ENCODE data around the gene SCGB2A2.

SCGB2A2 gene

GRCh38 chr11:62269654-62270278 is at the start of gene SCGB2A2:
Gene SCGB2A2 (plus strand): TSS chr11:62270158. CDS start chr11:62270217, 59 bp downstream.
- DNase-seq (ENCODE audit: low spot score): peak; percentile 18

- no peak for DNase-seq (ENCODE audit: low spot score)
These were observed 48.5 kb upstream of the SCGB2A2 start for GRCh38 chr11:62221498-62221897.

GRCh38 chr11:62223095-62223494 is 46.9 kb upstream of the SCGB2A2 start:
- peak; percentile 5 for DNase-seq (ENCODE audit: low spot score)

- no peak for DNase-seq (ENCODE audit: low spot score)
These were observed 36.2 kb upstream of the SCGB2A2 start for GRCh38 chr11:62233730-62234129.

GRCh38 chr11:62236187-62236586 is 33.8 kb upstream of the SCGB2A2 start:
- no peak for DNase-seq (ENCODE audit: low spot score)

GRCh38 chr11:62237499-62237898 is 32.5 kb upstream of the SCGB2A2 start:
- no peak for DNase-seq (ENCODE audit: low spot score)

- no peak for DNase-seq (ENCODE audit: low spot score)
These were observed 31.8 kb upstream of the SCGB2A2 start for GRCh38 chr11:62238151-62238550.

- no peak for DNase-seq (ENCODE audit: low spot score)
These were observed 28.9 kb upstream of the SCGB2A2 start for GRCh38 chr11:62241095-62241494.

GRCh38 chr11:62242021-62242420 is 27.9 kb upstream of the SCGB2A2 start, which contains the start of gene SCGB1D2:
Gene SCGB1D2 (plus strand): TSS chr11:62242239. CDS start chr11:62242308, 69 bp downstream.
- peak; percentile 38 for DNase-seq (ENCODE audit: low spot score)

GRCh38 chr11:62245271-62245753 is 24.6 kb upstream of the SCGB2A2 start:
- DNase-seq (ENCODE audit: low spot score): no peak

GRCh38 chr11:62251698-62252097 is 18.3 kb upstream of the SCGB2A2 start:
- DNase-seq (ENCODE audit: low spot score): no peak

GRCh38 chr11:62253999-62254542 is 15.9 kb upstream of the SCGB2A2 start:
- DNase-seq (ENCODE audit: low spot score): no peak

GRCh38 chr11:62256281-62256680 is 13.7 kb upstream of the SCGB2A2 start:
- no peak for DNase-seq (ENCODE audit: low spot score)

GRCh38 chr11:62260261-62260953 is 9.6 kb upstream of the SCGB2A2 start:
- DNase-seq (ENCODE audit: low spot score): no peak

- no peak for DNase-seq (ENCODE audit: low spot score)
These were observed 6.0 kb upstream of the SCGB2A2 start for GRCh38 chr11:62264004-62264403.

GRCh38 chr11:62266558-62266957 is 3.4 kb upstream of the SCGB2A2 start:
- no peak for DNase-seq (ENCODE audit: low spot score)

- no peak for DNase-seq (ENCODE audit: low spot score)
These were observed 2.9 kb upstream of the SCGB2A2 start for GRCh38 chr11:62267050-62267449.

- no peak for DNase-seq (ENCODE audit: low spot score)
These were observed 2.4 kb upstream of the SCGB2A2 start for GRCh38 chr11:62267576-62267975.

- DNase-seq (ENCODE audit: low spot score): no peak
These were observed 3.3 kb downstream of the SCGB2A2 start for GRCh38 chr11:62273284-62273683.

- no peak for DNase-seq (ENCODE audit: low spot score)
These were observed 3.9 kb downstream of the SCGB2A2 start for GRCh38 chr11:62273789-62274275.

- DNase-seq (ENCODE audit: low spot score): no peak
These were observed 10.5 kb downstream of the SCGB2A2 start for GRCh38 chr11:62280452-62280851.

GRCh38 chr11:62295504-62295903 is 25.5 kb downstream of the SCGB2A2 start:
- peak; percentile 7 for DNase-seq (ENCODE audit: low spot score)

- no peak for DNase-seq (ENCODE audit: low spot score)
These were observed 29.0 kb downstream of the SCGB2A2 start, which contains the start of gene SCGB1D4 for GRCh38 chr11:62298975-62299374. Gene SCGB1D4 (minus strand): TSS chr11:62299075. CDS start chr11:62299010, 65 bp downstream.
